UCSD-AML1 (cell line): Measurements from ENCODE around the gene TCERG1L.
"Not testable (repeated sequence)": the region's sequence is repeated elsewhere in the genome, so short reads cannot be mapped to it uniquely, and the experiment has no call there.

Experiments
- DNase-seq: peaks from one replicate; lab custom pipeline; 2025; ENCODE audit not compliant: unreplicated experiment; lab: John Stamatoyannopoulos, UW

TCERG1L gene

GRCh38 chr10:131090761-131091661 is 220.5 kb downstream of the TCERG1L start:
- DNase-seq: no peak

DNA sequence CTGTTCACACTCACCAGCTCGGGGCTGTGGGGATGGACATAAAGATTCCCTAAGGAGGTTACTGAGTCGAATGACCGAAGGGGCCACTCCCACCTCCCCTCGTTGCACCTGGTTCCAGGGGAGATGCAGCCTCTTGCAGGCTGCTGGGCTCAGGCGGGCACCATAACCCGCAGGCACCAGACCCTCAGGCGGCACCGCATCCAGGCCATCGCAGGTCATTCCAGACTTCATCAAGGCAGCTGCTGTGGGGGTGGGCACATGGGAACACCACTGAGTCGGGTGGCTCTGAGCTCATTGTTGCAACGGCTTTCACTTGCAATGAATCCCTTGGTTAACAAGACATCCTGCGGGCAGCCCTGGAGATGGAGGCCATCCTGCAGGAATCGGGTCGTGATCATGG is 221.7 kb downstream of the TCERG1L start:
- DNase-seq: no peak

- DNase-seq: no peak
Observed at GRCh38 chr10:131089150-131089549, 222.4 kb downstream of the TCERG1L start.

DNA sequence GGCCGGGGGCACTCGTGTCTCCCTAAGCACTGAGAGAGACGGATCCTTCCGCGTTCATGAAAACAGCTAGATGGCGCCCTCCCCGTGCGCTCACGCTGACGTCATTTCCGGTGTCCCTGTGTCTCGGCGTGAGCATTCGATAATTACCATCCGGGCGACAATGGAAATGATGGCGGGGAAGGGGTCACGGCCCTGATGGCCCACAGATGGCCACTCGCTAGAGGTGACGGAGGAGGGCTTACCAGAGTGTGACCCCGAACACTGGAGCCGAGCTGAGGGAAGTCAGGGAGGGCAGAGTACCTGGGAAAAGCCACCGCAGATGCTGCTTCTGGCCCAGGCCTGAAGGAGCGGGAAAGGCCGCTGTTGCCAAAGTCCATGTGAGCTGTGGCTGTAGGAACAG is 222.9 kb downstream of the TCERG1L start:
- no peak for DNase-seq

DNA sequence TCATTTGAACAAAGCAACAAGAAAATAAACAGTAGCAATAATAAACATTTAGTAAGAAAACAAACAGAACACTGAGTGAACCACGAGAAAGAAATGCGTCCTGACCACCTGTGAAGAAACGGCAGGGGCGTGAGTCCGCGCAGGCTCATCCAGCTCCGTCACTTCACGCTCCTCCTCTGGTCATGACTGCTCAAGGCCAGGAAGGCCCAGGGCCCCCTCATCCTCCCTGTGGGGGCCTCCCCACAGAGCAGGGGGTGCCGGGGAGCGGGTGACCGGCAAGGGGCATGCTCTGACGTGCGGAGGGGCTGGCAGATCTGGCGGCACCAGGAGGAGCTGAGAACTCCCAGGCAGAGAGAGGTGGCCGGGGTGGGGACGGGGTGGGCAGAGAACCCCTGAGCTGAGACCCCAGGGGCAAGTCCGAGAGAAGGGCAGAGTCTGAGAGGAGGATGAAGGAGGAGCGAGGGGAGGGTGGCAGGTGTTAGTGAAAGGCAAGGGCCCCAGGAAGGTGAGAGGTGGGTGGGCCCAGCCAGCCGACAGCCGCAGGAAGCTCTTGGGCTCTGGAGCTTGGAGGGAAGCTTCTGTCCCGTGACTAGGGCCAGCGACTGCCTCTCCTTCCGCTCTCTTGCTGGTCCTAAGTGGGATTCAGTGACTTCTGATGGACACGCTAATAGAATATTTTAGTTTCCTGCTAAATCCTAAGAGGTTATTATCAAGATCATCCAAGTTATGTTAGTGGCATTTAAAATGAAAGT is 223.9 kb downstream of the TCERG1L start:
- no peak for DNase-seq

GRCh38 chr10:131086511-131086910 is 225.0 kb downstream of the TCERG1L start:
- no peak for DNase-seq

- no peak for DNase-seq
Observed at GRCh38 chr10:131086094-131086493, 225.4 kb downstream of the TCERG1L start.

DNA sequence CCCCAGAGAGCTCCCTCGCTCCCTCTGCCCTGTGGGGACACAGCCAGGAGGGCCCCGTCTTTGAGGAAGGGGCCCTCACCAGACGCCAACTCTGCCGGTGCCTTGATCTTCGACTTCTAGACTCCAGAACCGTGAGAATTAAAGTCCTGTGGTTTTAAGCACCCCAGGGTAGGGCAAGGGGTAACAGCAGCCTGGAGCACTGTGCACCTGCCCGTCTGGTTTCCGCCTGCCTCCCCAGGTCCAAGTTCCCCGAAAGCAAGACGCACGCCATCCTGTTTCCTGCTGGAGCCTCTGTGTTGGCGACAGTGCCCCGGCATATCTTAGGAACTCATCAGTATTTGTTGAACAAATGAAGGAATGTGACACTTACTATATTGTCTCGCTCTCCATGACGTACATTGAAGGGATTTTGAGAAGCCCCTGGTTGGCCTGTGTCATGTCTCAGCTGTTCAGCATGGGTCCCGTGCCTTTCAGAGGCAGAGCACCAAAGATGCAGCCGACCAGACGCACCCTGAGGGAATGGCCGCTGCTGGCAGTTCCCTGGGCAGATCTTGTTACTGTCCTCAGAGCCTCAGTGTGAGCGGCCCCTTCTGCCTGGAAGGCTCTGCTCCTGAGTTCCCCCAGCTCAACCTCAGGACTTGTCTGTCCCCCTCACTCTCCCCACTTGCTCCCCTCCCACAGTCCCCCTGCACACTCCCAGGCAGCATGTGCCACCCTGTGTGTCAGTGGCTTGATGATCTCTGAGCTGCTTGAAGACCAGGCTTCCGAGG is 226.2 kb downstream of the TCERG1L start:
- DNase-seq: no peak

DNA sequence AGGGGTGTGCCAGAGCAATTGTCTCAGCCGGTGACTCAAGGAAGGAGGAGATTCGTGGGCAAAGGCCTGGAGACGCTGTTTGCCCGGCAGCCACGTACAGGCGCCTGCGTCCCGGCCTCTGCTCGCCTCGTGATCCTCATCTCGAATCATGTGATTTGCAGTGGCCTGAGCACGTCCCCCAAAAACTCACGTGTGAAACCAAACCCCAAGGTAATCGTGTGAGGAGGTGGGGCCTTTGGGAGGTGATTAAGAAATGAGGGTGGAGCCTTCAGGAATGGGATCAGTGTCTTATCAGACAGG is 226.8 kb downstream of the TCERG1L start:
- no peak for DNase-seq

GRCh38 chr10:131083915-131084790 is 227.4 kb downstream of the TCERG1L start:
- DNase-seq: no peak

DNA sequence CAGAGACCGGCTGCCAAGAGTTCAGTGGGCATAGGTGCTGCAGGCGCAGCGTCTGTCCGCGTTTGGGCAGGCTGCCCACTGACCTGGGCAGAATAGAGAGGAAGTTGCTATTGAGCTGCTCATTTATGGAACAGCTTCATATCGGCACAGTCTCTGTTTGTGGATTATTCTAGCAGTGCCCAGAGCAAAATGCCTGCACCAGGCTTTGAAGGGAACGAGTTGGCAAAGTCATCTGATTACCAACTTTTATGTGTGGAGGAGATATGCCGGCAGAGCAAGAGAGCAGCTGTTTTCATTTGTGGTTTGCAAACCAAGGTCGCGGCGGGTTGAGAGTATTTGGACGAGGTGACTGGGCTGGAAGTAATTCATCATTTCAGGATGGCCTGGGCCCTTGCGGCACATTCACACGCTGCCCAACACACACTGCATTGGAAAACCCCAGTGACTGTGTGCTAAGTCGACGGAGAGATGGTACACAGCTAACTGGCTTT is 228.5 kb downstream of the TCERG1L start:
- no peak for DNase-seq

DNA sequence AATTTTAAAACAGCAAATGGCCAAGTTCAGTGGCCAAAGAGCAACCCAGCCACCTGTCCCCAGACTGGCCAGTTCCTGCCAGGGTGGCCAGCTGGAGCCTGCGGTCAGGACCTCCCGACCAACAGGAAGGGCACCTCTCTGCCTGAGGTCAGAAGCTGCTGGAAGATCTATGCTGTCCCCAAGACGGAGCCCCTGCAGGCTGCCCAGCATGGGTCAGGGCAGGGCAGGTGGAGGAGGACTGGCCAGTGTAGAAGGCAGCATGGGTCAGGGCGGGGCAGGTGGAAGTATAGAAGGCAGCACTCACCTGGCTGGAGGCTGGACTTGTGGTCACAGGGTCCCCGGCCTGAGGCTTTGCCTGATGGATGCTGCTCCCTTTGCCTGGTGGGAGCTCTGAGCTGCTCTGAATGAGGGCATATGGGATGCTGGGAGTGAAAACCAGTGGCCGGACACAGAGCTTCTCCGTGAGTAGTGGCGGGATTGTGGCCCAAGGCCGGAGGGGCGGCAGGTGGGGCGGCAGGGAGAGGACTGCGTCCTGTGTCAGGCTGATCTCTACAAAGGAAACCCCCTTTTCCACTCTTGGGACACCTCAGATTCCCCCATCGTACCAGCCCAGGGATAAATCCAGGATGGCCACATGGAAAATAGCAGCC is 229.2 kb downstream of the TCERG1L start:
- no peak for DNase-seq

DNA sequence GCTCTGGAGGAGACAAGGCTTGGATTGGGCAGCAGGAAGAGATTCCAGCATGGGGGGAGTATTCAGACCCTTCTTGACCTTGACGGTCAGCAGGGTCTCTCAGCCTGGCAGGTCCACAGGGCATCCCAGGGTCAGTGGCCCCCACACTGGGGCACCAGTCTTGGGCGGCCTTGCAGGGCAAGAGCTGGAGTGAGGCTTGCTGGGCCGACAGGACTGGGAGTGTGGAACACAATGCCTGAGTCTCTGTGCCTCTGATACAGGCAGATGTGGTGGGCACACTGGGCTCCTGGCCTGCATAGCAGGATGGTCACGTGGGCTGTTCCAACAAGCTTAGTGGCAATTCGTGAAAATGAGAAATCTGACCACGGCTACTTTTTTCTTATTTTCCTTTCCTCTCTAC is 229.7 kb downstream of the TCERG1L start:
- DNase-seq: no peak

DNA sequence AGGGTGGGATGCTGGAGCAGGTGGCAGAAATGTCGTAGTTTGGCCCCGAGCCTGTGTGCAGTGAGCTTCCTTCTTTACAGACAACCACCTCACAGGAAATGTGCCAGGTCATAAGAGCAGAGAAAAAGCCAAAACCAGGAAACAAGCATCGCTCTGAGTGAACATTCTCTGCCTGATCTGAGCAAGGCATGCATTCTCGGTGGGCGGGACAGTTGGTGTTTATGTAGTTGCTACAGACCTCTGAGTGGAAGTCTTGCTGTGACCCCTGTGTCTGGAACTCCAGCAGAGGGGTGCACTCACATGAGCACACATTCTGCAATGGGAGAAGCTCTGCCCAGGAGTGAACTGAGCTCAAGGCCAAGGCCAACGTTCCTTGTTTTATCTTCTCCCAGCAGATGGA is 230.1 kb downstream of the TCERG1L start:
- no peak for DNase-seq

DNA sequence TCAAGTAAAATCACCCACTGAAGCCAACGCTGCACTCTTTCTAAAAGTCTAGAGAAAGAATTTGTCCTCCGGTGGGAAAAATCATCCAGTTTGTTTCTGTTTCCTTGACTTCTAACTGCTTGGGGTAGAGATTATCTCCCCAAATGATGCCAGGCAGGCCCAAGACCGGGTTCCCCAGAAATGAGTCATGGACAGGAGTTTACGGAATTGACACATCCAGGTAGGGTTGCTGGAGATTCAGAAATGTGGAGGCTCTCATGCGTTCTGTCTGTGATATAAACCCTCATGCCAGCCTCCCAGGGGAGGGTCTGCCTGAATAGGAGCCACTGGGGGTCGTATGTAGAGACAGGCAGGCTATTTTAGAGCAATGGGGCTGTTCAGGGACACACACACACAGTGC is 230.9 kb downstream of the TCERG1L start:
- no peak for DNase-seq

- no peak for DNase-seq
Observed at GRCh38 chr10:131079314-131079713, 232.2 kb downstream of the TCERG1L start.

- not testable (repeated sequence) for DNase-seq
Observed at GRCh38 chr10:131078882-131079280, 232.6 kb downstream of the TCERG1L start.

DNA sequence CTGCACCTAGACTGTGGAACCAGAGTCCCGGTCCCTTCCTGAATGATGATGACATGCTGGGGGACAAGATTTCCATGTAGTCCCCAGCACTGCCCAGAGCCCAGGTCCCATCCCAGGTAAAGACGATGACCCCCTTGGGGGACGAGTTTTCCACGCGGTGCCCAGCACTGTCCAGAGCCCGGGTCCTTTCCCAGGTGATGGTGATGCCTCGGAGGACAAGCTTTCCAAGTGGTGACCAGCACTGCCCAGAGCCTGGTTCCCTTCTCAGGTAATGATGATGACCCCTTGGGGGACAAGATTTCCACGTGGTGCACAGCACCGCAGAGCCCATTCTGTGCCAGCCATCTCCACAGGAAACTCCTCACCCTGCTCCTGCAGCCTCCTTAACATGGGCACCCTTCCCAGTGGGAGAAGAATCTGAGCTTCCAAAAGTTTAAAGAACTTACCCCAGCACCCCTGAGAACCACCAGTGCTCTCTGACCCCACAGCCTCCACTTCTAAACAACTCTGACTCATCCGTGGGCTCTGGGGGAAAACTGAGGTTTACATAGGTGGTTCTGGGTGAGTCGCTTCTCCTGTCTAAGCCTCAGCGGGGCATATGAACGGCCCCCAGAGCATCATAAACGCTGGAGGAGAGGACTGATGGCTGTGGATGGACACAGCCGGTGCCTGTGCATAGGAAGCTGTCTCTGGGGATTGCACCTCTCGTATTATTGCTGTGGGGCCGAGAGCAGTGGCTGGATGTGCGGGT is 233.2 kb downstream of the TCERG1L start:
- DNase-seq: no peak

- no peak for DNase-seq
Observed at GRCh38 chr10:131077724-131078123, 233.8 kb downstream of the TCERG1L start.
